ENCODE data around the gene KIF6. TPM values are rescaled to one million over a fixed set of nuclear protein-coding genes. Genes with fewer than 3 reads are reported as not detected.

KIF6 gene
- total RNA-seq, 1 donor, result 0.27 TPM

DNA sequence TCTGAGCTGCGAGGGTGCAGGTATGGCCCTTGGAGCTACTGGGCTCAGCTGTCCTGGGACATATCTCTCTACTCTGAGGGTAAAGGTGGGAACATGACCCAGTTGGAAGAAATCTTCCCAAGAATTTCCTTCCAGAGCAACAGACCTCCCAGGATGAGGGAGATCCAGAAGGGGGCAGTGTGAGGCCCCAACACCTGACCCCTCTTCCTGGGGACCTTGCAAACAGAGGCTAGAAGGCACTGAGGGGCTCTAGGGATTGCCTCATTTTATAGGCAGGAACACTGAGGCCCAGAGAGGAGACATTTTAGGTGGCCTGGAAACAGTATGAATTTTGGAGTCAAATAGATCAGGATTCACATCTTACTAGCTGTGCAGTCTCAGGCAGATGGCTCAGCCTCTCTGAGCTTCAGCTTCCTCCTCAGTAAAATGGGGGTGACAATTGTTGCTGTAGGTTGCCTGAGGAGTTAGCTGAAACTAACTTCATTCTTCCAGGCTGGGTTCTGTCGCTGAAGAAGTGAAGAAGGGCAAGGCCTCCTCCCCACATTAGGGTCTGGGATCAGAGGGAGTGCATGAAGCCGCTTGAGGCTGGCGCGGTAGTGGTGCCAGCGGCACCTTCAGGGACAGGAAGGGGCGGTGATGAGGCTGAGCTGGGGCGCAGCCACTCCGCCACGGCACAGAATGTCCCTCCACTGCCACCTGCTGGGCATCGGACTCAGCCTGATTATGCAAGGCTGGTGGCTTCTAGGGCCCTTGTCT, 422.4 kb downstream of the KIF6 start:
- TF ChIP-seq, protein P1, sequence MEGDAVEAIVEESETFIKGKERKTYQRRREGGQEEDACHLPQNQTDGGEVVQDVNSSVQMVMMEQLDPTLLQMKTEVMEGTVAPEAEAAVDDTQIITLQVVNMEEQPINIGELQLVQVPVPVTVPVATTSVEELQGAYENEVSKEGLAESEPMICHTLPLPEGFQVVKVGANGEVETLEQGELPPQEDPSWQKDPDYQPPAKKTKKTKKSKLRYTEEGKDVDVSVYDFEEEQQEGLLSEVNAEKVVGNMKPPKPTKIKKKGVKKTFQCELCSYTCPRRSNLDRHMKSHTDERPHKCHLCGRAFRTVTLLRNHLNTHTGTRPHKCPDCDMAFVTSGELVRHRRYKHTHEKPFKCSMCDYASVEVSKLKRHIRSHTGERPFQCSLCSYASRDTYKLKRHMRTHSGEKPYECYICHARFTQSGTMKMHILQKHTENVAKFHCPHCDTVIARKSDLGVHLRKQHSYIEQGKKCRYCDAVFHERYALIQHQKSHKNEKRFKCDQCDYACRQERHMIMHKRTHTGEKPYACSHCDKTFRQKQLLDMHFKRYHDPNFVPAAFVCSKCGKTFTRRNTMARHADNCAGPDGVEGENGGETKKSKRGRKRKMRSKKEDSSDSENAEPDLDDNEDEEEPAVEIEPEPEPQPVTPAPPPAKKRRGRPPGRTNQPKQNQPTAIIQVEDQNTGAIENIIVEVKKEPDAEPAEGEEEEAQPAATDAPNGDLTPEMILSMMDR (IDR thresholded peaks at IDR 0.05; ENCODE audit: insufficient read depth, low read length), result peak; percentile 87
- peak; percentile 61 for DNase-seq (ENCODE audit: low read depth)
- no peak overlapping the region for H3K4me3 ChIP-seq (ENCODE audit: low read depth, low read length)

DNA sequence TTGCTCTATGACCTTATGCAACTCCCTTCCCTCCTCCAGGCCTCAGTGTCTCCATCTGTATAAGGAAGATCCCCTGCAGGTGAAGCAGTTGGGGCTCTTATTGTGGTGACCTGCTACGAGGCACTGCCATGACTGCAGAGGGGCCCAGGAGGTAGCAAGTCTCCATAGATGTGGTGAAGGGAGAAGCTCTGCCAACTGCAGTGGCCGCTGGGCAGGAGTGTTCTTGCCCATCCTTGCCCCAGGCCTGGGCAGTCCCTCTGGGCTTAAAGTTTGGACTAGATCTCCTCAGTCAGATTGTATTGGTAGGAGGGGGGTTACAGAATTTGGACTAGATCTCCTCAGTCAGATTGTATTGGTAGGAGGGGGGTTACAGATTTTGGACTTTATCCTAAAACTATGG, 423.2 kb downstream of the KIF6 start:
- TF ChIP-seq, protein P1 (IDR thresholded peaks at IDR 0.05; ENCODE audit: insufficient read depth, low read length), result no peak
- H3K4me3 ChIP-seq (ENCODE audit: low read depth, low read length), result no peak overlapping the region
- no peak for DNase-seq (ENCODE audit: low read depth)

DNA sequence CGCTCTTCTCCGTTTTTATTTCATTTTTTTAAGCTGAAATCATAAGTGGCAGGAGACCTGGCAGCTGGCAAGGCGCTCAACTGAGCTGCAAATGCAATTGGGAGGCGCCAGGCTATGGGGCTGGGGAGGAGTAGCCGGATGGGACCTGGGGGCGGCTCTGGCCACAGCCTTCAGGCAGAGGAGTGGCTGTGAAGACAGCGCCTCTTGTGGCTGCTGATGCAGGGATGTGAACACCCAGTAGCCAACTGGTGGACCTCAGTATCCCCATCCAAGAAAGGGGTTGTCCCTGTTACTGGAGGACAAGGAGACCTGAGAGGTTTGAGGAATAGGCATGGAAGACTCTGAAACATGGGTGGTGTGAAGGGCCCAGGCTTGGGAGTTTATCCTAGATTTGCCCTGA, 423.6 kb downstream of the KIF6 start:
- no peak overlapping the region for H3K4me3 ChIP-seq (ENCODE audit: low read depth, low read length)
- TF ChIP-seq, protein P1 (IDR thresholded peaks at IDR 0.05; ENCODE audit: insufficient read depth, low read length), result no peak
- DNase-seq (ENCODE audit: low read depth), result no peak

DNA sequence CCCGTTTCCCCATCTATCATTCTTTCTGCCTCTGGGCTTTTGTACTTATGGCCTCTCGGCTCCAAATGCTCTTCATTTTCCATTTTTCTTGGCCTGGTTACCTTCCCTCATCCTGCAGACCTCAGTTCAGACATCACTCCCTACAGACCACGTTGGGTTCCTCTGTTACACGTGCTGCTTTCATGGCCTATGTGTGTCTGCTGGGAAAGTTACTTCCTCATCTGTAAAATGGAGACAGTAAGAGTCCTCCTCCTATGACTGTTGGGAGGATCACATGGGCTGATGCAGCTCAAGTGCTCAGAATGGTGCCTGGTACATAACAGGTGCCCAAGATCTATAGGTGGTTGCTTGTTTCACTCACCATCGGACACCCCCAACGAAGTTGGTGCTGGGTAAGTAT, 424.5 kb downstream of the KIF6 start:
- TF ChIP-seq, protein P1 (IDR thresholded peaks at IDR 0.05; ENCODE audit: insufficient read depth, low read length), result no peak
- H3K4me3 ChIP-seq (ENCODE audit: low read depth, low read length), result no peak overlapping the region
- DNase-seq (ENCODE audit: low read depth), result no peak

DNA sequence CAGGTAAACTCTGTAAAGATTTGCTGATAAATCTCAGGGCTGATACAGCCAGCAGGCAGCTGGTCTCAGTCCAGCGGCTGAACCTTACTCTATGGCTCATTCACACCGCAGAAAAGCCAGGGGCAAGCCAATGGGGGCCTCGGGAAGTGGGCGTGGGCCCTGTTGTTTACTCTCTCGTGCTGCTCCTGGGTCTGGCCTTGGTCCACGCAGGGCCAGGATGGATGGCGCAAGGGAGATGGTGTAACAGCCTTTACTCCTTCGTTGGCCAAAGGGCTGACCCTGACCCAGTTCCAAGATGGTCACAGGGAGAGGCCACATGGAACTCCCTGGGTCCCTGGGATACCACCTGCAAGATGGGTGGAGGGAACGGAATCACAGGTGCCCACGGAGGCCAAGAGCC, 427.1 kb downstream of the KIF6 start:
- no peak overlapping the region for H3K4me3 ChIP-seq (ENCODE audit: low read depth, low read length)
- TF ChIP-seq, protein P1 (IDR thresholded peaks at IDR 0.05; ENCODE audit: insufficient read depth, low read length), result no peak
- DNase-seq (ENCODE audit: low read depth), result no peak

DNA sequence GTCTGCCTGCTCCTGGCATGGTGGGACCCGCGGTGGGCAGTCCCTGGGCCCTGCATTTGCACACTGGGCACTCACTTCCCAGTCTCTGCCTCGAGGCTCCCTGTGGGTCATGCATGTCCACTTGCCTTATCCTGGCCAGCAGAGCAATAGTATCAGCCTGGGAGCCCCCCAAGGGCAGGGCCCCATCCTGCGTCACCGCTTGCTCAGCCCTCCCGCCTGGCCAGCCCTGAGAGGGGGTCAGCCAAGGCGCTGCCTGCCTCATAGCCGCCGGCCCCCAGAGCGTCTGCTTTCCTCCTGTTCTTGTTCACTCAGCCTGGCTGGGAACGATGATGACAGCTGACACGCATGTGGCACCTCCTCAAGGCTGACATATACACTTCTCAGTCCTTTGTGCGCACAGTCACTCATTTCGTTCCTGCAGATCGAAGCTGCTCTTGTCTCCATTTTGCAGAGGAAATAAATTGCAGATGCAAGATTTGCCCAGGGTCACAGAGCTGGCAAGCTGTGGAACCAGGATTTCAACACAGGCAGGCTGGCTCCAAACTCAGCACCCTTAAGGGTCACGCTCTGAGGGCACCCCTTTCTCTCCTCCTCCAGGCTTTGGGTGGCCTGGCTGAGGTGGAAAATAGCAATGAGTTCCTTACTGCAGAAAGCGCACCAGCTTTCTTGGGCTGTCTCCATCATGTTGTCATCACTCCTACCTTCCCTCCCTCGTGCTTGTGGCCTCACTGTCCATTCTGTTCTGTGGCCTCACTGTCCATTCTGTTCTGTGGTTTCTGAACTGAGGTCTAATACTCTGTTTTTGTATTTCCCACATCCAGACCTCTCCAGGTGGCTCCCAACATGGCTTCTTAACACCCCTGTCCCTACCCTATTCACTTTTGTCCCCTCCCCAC, 428.2 kb downstream of the KIF6 start:
- peak; percentile 66 for DNase-seq (ENCODE audit: low read depth)
- TF ChIP-seq, protein P1 (IDR thresholded peaks at IDR 0.05; ENCODE audit: insufficient read depth, low read length), result no peak
- H3K4me3 ChIP-seq (ENCODE audit: low read depth, low read length), result no peak overlapping the region

All from fibroblast of the aortic adventitia (primary cell).